Right lobe of liver (tissue), 4 donors: Measurements from ENCODE around the gene IFT27.

Experiments used
- POLR2A ChIP-seq: fragments of 450-650 bp; IDR thresholded peaks from one replicate; pipeline ENCODE4 v1.6.1; 2017; ENCODE audit warnings: antibody characterized with exemption, mild to moderate bottlenecking
- TF ChIP-seq, protein P1 (sequence below), 4 donors: fragments of 200-600 bp in 3 of 4; fragments of 450-650 bp in 1 of 4; IDR thresholded peaks; one replicate each; pipeline versions ENCODE4 v1.5.1 to v1.8.0; 2016 to 2022; ENCODE audit warnings: antibody characterized with exemption in 4 of 4, mild to moderate bottlenecking in 2 of 4
- donor health status: DM: no; HTN: no; CAD: no.
- donor health status: DM: no; HTN: no; CAD: no.
- donor health status: DM: no; HTN: yes; CAD: no.

DNA sequence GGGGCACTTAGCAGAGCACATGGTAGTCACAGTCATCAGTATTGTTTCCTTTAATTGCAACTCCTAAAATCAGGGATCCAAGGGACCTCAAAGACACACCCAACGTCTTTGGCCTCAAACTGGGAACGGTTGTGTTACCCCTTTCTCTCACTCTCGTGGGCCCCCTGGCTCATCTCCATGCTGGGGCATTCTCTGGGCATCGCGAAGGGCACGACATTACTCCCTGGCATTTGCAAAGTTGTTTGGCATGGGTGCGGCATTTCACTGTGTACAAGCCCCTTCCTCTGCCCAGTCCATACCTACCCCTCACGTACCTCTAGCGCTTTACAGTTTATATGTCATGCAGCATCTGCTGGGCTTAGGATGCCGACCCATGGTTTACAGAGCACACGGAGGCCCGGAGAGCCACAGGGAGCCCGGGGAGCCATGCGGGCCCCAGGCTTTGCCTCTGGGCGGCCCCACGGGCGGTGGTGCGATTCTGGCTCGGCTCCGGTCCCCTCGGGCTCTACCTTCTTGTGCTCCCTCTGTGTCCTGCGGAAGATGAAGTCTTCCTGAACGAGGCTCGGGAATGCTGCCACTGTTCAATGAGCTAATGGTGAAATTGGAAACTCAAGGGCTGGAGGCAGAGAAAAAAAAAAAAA, 50.4 kb downstream of the IFT27 start:
- TF ChIP-seq, protein P1, sequence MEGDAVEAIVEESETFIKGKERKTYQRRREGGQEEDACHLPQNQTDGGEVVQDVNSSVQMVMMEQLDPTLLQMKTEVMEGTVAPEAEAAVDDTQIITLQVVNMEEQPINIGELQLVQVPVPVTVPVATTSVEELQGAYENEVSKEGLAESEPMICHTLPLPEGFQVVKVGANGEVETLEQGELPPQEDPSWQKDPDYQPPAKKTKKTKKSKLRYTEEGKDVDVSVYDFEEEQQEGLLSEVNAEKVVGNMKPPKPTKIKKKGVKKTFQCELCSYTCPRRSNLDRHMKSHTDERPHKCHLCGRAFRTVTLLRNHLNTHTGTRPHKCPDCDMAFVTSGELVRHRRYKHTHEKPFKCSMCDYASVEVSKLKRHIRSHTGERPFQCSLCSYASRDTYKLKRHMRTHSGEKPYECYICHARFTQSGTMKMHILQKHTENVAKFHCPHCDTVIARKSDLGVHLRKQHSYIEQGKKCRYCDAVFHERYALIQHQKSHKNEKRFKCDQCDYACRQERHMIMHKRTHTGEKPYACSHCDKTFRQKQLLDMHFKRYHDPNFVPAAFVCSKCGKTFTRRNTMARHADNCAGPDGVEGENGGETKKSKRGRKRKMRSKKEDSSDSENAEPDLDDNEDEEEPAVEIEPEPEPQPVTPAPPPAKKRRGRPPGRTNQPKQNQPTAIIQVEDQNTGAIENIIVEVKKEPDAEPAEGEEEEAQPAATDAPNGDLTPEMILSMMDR (IDR thresholded peaks at IDR 0.05): no peak
- TF ChIP-seq POLR2A: no peak
